ENCODE measurements around the gene ITM2B. TPM values are rescaled to one million over a fixed set of nuclear protein-coding genes. Genes with fewer than 3 reads are reported as not detected.
A peak's percentile ranks its signal among the peaks of the same experiment; 100 is the strongest.

The ITM2B gene
- total and polyA plus RNA-seq, 11 donors: 255 to 772 (median 489) TPM

- ATAC-seq: no peak
- intact Hi-C loops (cut with DNase I): no loop called here
- 95 to 97% (median 96%) methylated on average over 3 of the region's 3 CpGs for WGBS, 4 donors
These were observed 8.3 kb upstream of the ITM2B start for GRCh38 chr13:48224701-48225100.

GRCh38 chr13:48230541-48230940, 2.5 kb upstream of the ITM2B start:
- no peak for DNase-seq
- H3K9me3 ChIP-seq: no peaks in the 10 kb centered on the region
- no peaks in the 10 kb centered on the region for H3K27me3 ChIP-seq
- H3K4me3 ChIP-seq: no peak overlapping the region
- intact Hi-C loops (cut with DNase I): loop anchor here in 8 of 10 donors (2.0 to 10.0 kb wide), 9 partner anchors 72 to 354 kb away; partner anchors contain the start of genes MED4 (in 7 of the 8), RB1 (in 2 of the 8) and RCBTB2 (in 1 of the 8)
- ATAC-seq: no peak
- peak overlapping the region in 8 of 12 donors; percentile 99 to 100 (median 100) for H3K27ac ChIP-seq
- peaks cover 0 to 31% (median 13%) of the 10 kb centered on the region in 12 donors for H3K4me1 ChIP-seq
- WGBS, 4 donors: 77 to 88% (median 81%) methylated on average over 2 of the region's 2 CpGs
- TF ChIP-seq POLR2A (IDR thresholded peaks at IDR 0.05) (no peak), CTCF (IDR thresholded peaks at IDR 0.05) (no peak)
- H3K36me3 ChIP-seq: peaks cover 0 to 2% (median 0%) of the 10 kb centered on the region in 9 donors

More at GRCh38 chr13:48224701-48225100, 8.3 kb upstream of the ITM2B start:
- Histone ChIP-seq H3K27me3 (no peaks in the 10 kb centered on the region), H3K9me3 (no peaks in the 10 kb centered on the region), H3K36me3 (no peaks in the 10 kb centered on the region), H3K27ac (no peak overlapping the region), H3K4me1 (peaks cover 0 to 39% (median 9%) of the 10 kb centered on the region in 12 donors), H3K4me3 (no peak overlapping the region)
- no peak for TF ChIP-seq CTCF (IDR thresholded peaks at IDR 0.05)
- no peak for DNase-seq

- H3K4me1 ChIP-seq: peaks cover 4 to 37% (median 17%) of the 10 kb centered on the region in 12 donors
- intact Hi-C loops (cut with DNase I): loop anchor here in 8 of 10 donors (2.0 to 10.0 kb wide), 9 partner anchors 71 to 354 kb away; partner anchors contain the start of genes MED4 (in 7 of the 8), RB1 (in 2 of the 8) and RCBTB2 (in 1 of the 8)
- DNase-seq (no peak), ATAC-seq (no peak)
- peak overlapping the region in 11 of 12 donors; percentile 99 to 100 (median 100) for H3K27ac ChIP-seq
- H3K36me3 ChIP-seq: peaks cover 0 to 7% (median 0%) of the 10 kb centered on the region in 9 donors
- H3K9me3 ChIP-seq: no peaks in the 10 kb centered on the region
- TF ChIP-seq POLR2A (IDR thresholded peaks at IDR 0.05) (no peak), CTCF (IDR thresholded peaks at IDR 0.05) (no peak)
- 31 to 44% (median 38%) methylated on average over 4 of the region's 4 CpGs for WGBS, 4 donors
- H3K27me3 ChIP-seq: no peaks in the 10 kb centered on the region
- H3K4me3 ChIP-seq: peak overlapping the region in 1 of 12 donors; percentile 94
These were observed 1.9 kb upstream of the ITM2B start for GRCh38 chr13:48231080-48231479.

GRCh38 chr13:48231933-48232332, 1.1 kb upstream of the ITM2B start:
- DNase-seq: peak in 1 of 5 donors; percentile 22
- TF ChIP-seq CTCF (IDR thresholded peaks at IDR 0.05) (no peak), POLR2A (IDR thresholded peaks at IDR 0.05) (no peak)
- ATAC-seq: no peak
- Histone ChIP-seq H3K27me3 (no peaks in the 10 kb centered on the region), H3K36me3 (peaks cover 0 to 14% (median 0%) of the 10 kb centered on the region in 9 donors), H3K27ac (peak overlapping the region; percentile 99 to 100 (median 100)), H3K9me3 (no peaks in the 10 kb centered on the region), H3K4me3 (peak overlapping the region in 5 of 12 donors; percentile 87 to 100 (median 96)), H3K4me1 (peaks cover 6 to 45% (median 26%) of the 10 kb centered on the region in 12 donors)
- intact Hi-C loops (cut with DNase I): loop anchor here (2.0 to 10.0 kb wide), 12 partner anchors 70 to 353 kb away; partner anchors contain the start of genes MED4 (in 7 of the 10), RB1 (in 2 of the 10) and RCBTB2 (in 1 of the 10)
